NCI-H187 treated with DMSO at 0.1 percent for 48 hours (cell line): ENCODE results near the gene SHISAL1.

Experiments used
- DNase-seq: peaks from one replicate; lab custom pipeline; 2025; lab: John Stamatoyannopoulos, UW

SHISAL1 gene

GRCh38 chr22:44301039-44301438 lies 11.7 kb downstream of the SHISAL1 start:
- DNase-seq = no peak

- no peak for DNase-seq
Observed at GRCh38 chr22:44299124-44299523, 13.6 kb downstream of the SHISAL1 start.

GRCh38 chr22:44298406-44299091 lies 14.2 kb downstream of the SHISAL1 start:
- no peak for DNase-seq

- DNase-seq = no peak
Observed at GRCh38 chr22:44297470-44298061, 15.2 kb downstream of the SHISAL1 start.

GRCh38 chr22:44295406-44295805 lies 17.3 kb downstream of the SHISAL1 start:
- no peak for DNase-seq

GRCh38 chr22:44293876-44294275 lies 18.9 kb downstream of the SHISAL1 start:
- DNase-seq = no peak

- DNase-seq = no peak
Observed at GRCh38 chr22:44293034-44293433, 19.7 kb downstream of the SHISAL1 start.

- no peak for DNase-seq
Observed at GRCh38 chr22:44292521-44292920, 20.2 kb downstream of the SHISAL1 start.

GRCh38 chr22:44291674-44292360 lies 20.9 kb downstream of the SHISAL1 start:
- DNase-seq = no peak

- DNase-seq = no peak
Observed at GRCh38 chr22:44291265-44291664, 21.5 kb downstream of the SHISAL1 start.

- no peak for DNase-seq
Observed at GRCh38 chr22:44289414-44290171, 23.2 kb downstream of the SHISAL1 start.

- DNase-seq = no peak
Observed at GRCh38 chr22:44288913-44289312, 23.8 kb downstream of the SHISAL1 start.

GRCh38 chr22:44287741-44288140 lies 25.0 kb downstream of the SHISAL1 start:
- no peak for DNase-seq

GRCh38 chr22:44287121-44287693 lies 25.5 kb downstream of the SHISAL1 start:
- DNase-seq = no peak

- DNase-seq = no peak
Observed at GRCh38 chr22:44286646-44287045, 26.1 kb downstream of the SHISAL1 start.

GRCh38 chr22:44284711-44285110 lies 28.0 kb downstream of the SHISAL1 start:
- DNase-seq = no peak

- no peak for DNase-seq
Observed at GRCh38 chr22:44281768-44282637, 30.7 kb downstream of the SHISAL1 start.

GRCh38 chr22:44280665-44281188 lies 32.0 kb downstream of the SHISAL1 start:
- no peak for DNase-seq

GRCh38 chr22:44279069-44279360 lies 33.7 kb downstream of the SHISAL1 start:
- DNase-seq = no peak

GRCh38 chr22:44278243-44279068 lies 34.3 kb downstream of the SHISAL1 start:
- DNase-seq = no peak
